Neuronal stem cell (in vitro differentiated cells): ENCODE data around the gene THYN1.

Experiments
- DNase-seq: peaks from one replicate; pipeline ENCODE4 v3.0.0-alpha.2; 2013; ENCODE audit warnings: low spot score
- H2AFZ ChIP-seq: one replicate; pipeline ENCODE4 v1.6.1; 2013; ENCODE audit warnings: mild to moderate bottlenecking, low read length, inconsistent platforms
- H2AK5ac ChIP-seq: 2 replicates; pipeline ENCODE4 v1.6.1; 2013; ENCODE audit warnings: low read depth, mild to moderate bottlenecking, inconsistent platforms, low read length, moderate library complexity, mixed read lengths
- H2BK120ac ChIP-seq: 2 replicates; pipeline ENCODE4 v1.6.1; 2013; ENCODE audit warnings: low read depth, mild to moderate bottlenecking, inconsistent platforms, low read length, moderate library complexity, mixed read lengths
- H2BK12ac ChIP-seq: one replicate; pipeline ENCODE4 v1.6.1; 2013; ENCODE audit warnings: low read length, inconsistent platforms
- H2BK15ac ChIP-seq: 2 replicates; pipeline ENCODE4 v1.6.1; 2013; ENCODE audit warnings: mild to moderate bottlenecking, low read length, inconsistent platforms, mixed read lengths
- H2BK5ac ChIP-seq: one replicate; pipeline ENCODE4 v1.6.1; 2013; ENCODE audit warnings: inconsistent platforms, mild to moderate bottlenecking, low read length, moderate library complexity
- H3K14ac ChIP-seq: one replicate; pipeline ENCODE4 v1.6.1; 2013; ENCODE audit warnings: low read length, inconsistent platforms
- H3K18ac ChIP-seq: 2 replicates; pipeline ENCODE4 v1.6.1; 2013; ENCODE audit warnings: low read length, inconsistent platforms
- H3K23ac ChIP-seq: 2 replicates; pipeline ENCODE4 v1.6.1; 2013; ENCODE audit warnings: low read depth, mild to moderate bottlenecking, mixed read lengths, low read length, inconsistent platforms; ENCODE audit not compliant: poor library complexity
- H3K27ac ChIP-seq: replicated peaks from 3 replicates; pipeline ENCODE4 v1.5.1; 2013; ENCODE audit warnings: low read length, inconsistent platforms
- H3K27me3 ChIP-seq, 3 experiments: 2 replicates each; pipeline ENCODE4 v1.6.1; 2013; ENCODE audit warnings: low read length in 3 of 3, mild to moderate bottlenecking in 2 of 3, inconsistent platforms in 1 of 3, low read depth in 1 of 3, mixed read lengths in 1 of 3, moderate library complexity in 1 of 3; ENCODE audit not compliant: control insufficient read depth in 3 of 3, insufficient read depth in 3 of 3
- H3K36me3 ChIP-seq, 2 donors: replicated peaks in 1 of 2; 2 replicates each; pipeline ENCODE4 v1.6.1; 2013; ENCODE audit warnings: low read length in 2 of 2; ENCODE audit not compliant: control insufficient read depth in 2 of 2, insufficient read depth in 2 of 2
- H3K4ac ChIP-seq: 2 replicates; pipeline ENCODE4 v1.6.1; 2013; ENCODE audit warnings: inconsistent platforms, mild to moderate bottlenecking, low read length, moderate library complexity
- H3K4me1 ChIP-seq, 2 donors: 1 replicate in 1 of 2; 2 replicates in 1 of 2; pipeline ENCODE4 v1.6.1; 2013; ENCODE audit warnings: low read length in 2 of 2, low read depth in 1 of 2; ENCODE audit not compliant: control insufficient read depth in 2 of 2, insufficient read depth in 1 of 2
- H3K4me2 ChIP-seq: one replicate; pipeline ENCODE4 v1.6.1; 2013; ENCODE audit warnings: mild to moderate bottlenecking, low read length, inconsistent platforms; ENCODE audit not compliant: insufficient read depth, poor library complexity, severe bottlenecking
- H3K4me3 ChIP-seq, 2 donors: 2 replicates each; pipeline ENCODE4 v1.5.1; 2013; ENCODE audit warnings: low read length in 2 of 2, mild to moderate bottlenecking in 2 of 2, inconsistent platforms in 1 of 2, moderate library complexity in 1 of 2
- H3K79me1 ChIP-seq: one replicate; pipeline ENCODE4 v1.6.1; 2013; ENCODE audit warnings: low read depth, mild to moderate bottlenecking, inconsistent platforms, low read length, moderate library complexity
- H3K9ac ChIP-seq: one replicate; pipeline ENCODE4 v1.6.1; 2013; ENCODE audit warnings: mild to moderate bottlenecking, low read depth, low read length, inconsistent platforms; ENCODE audit not compliant: poor library complexity
- H3K9me3 ChIP-seq, 2 donors: replicated peaks in 1 of 2; 2 replicates each; pipeline versions ENCODE3 to v1.6.1; 2013; ENCODE audit warnings: low read length in 2 of 2, mild to moderate bottlenecking in 2 of 2, inconsistent platforms in 1 of 2, low read depth in 1 of 2, mixed read lengths in 1 of 2, moderate library complexity in 1 of 2; ENCODE audit not compliant: control insufficient read depth in 2 of 2, insufficient read depth in 1 of 2
- H4K8ac ChIP-seq: one replicate; pipeline ENCODE4 v1.6.1; 2013; ENCODE audit warnings: low read depth, mild to moderate bottlenecking, inconsistent platforms, low read length, moderate library complexity
- H4K91ac ChIP-seq: one replicate; pipeline ENCODE4 v1.6.1; 2013; ENCODE audit warnings: low read length, low read depth, mild to moderate bottlenecking, inconsistent platforms; ENCODE audit not compliant: poor library complexity
- WGBS, 2 donors: extraction: QIAGEN DNeasy Blood & Tissue Kit; methylation state at CpG; one replicate each; pipeline ENCODE4 v1.1.7; 2013; ENCODE audit warnings: missing lambda C conversion rate in 2 of 2, mixed read lengths in 1 of 2; ENCODE audit not compliant: insufficient read length in 2 of 2, insufficient replicate concordance in 1 of 2; ENCODE audit errors: extremely low coverage in 2 of 2; 5-methylcytosine and 5-hydroxymethylcytosine counted together

Gene THYN1

DNA sequence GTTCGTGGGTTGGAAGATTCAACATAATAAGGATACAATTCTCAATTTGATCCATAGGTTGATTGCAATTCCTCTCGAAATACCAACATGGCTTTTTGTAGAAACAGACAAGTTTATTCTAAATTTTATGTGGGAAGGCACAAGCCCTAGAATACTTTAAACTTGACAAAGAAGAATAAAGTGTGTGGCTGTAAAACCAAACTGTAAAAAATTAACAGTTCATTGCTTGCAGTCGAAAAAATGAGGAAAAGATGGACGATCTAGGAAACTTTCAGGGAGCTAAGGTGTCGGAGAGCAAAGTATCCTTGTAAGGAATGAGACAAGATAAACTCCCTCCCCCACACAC, 22.0 kb upstream of the THYN1 start:
- Histone ChIP-seq H3K18ac (no peak overlapping the region), H3K14ac (no peak overlapping the region)
- WGBS, 2 donors = no CpG with 5 or more reads among the region's 5 CpGs

DNA sequence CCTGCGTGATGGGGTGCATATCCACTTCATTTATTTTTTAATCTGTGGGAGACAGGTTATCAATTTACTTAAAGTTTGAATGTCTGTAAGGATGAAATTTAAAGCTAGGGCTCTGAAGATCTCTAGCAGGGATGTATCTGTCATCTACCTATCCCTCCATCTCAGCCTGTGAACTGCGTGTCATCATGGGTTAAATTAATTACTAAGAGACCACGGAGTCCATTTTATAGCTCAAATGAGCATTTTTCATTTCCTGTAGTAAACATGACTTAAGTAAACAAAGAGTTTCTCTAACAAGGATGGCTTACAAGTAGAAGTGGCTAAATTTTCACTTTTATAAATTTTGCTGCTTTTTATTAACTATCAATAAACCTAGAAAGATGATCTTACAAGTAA, 20.2 kb upstream of the THYN1 start:
- H3K4ac ChIP-seq = no peak overlapping the region
- H2AK5ac ChIP-seq = no peak overlapping the region
- H3K23ac ChIP-seq = no peak overlapping the region
- DNase-seq = no peak
- no peak overlapping the region for H2AFZ ChIP-seq
- H2BK15ac ChIP-seq = no peak overlapping the region
- no peak overlapping the region for H2BK120ac ChIP-seq
- no peak overlapping the region for H4K8ac ChIP-seq
- H3K36me3 ChIP-seq = no peaks in the 10 kb centered on the region
- H3K18ac ChIP-seq = no peak overlapping the region
- no peak overlapping the region for H3K4me3 ChIP-seq
- no peak overlapping the region for H3K27ac ChIP-seq
- H3K9me3 ChIP-seq = peaks cover 0 to 10% of the 10 kb centered on the region in 2 donors
- no peak overlapping the region for H3K14ac ChIP-seq
- no peak overlapping the region for H3K4me2 ChIP-seq
- no peak overlapping the region for H3K9ac ChIP-seq
- no peak overlapping the region for H2BK5ac ChIP-seq
- H3K79me1 ChIP-seq = no peaks in the 10 kb centered on the region
- peaks cover 2 to 22% of the 10 kb centered on the region in 2 donors for H3K4me1 ChIP-seq
- no CpG with 5 or more reads among the region's 3 CpGs for WGBS, 2 donors
- peaks cover 25 to 70% (median 58%) of the 10 kb centered on the region in 3 experiments for H3K27me3 ChIP-seq
- H4K91ac ChIP-seq = no peak overlapping the region
- H2BK12ac ChIP-seq = no peak overlapping the region

More for the DNA sequence above, 22.0 kb upstream of the THYN1 start:
- no peak overlapping the region for H3K23ac ChIP-seq
- H3K27ac ChIP-seq = no peak overlapping the region
- H3K9me3 ChIP-seq = peaks cover 2 to 15% of the 10 kb centered on the region in 2 donors
- H2BK5ac ChIP-seq = no peak overlapping the region
- no peak overlapping the region for H3K9ac ChIP-seq
- peaks cover 2 to 22% of the 10 kb centered on the region in 2 donors for H3K4me1 ChIP-seq
- H3K4me2 ChIP-seq = no peak overlapping the region
- peaks cover 25 to 86% (median 58%) of the 10 kb centered on the region in 3 experiments for H3K27me3 ChIP-seq
- H4K91ac ChIP-seq = no peak overlapping the region
- no peak overlapping the region for H2AK5ac ChIP-seq
- H2BK15ac ChIP-seq = no peak overlapping the region
- no peaks in the 10 kb centered on the region for H3K36me3 ChIP-seq
- no peak overlapping the region for H2BK120ac ChIP-seq
- no peaks in the 10 kb centered on the region for H3K79me1 ChIP-seq
- H2BK12ac ChIP-seq = no peak overlapping the region
- H3K4ac ChIP-seq = no peak overlapping the region
- DNase-seq = no peak
- H2AFZ ChIP-seq = no peak overlapping the region
- no peak overlapping the region for H3K4me3 ChIP-seq
- no peak overlapping the region for H4K8ac ChIP-seq

DNA sequence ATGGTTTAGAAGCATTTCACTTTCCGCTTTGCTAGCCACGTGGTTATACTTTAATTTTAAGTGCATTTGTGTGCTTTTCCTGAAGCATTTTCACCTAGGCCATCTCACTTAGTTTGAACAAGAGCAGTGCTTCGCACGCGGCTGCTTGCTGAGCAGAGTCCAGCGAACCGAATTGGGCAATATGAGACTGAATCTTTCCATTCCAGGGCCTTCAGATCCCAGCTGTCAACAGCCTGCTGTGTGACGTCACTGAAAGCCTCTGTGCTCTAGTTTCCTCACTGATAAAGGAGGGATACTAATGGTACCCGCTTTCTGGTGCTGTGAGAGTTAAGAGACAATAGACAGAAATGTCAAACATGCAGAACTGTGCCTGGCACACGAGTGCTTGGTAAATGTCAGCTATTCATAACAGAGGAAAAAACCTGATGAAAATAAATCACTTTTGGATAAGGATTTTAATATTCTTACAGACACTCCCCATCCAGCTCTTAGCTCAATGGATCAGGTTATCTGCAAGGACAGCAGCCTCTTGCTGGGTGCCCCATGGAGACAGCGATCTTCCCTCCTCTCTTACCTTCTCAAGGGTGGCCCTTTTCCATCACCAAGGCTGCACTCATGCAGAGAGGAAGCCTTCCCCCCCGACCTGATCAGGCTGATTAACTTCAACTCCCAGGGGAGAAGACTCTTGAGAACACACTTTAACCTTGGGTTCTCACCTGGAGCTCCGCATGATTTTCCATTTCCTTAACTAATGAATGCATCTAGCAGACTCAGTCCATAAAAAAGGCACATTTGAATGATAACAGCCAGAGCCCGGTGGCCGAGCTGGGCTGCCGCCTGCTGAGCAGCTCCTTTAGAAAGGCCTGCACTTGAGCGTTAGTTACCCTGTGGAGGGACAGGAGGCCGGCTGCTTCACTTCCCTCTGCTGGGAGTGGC, 19.5 kb upstream of the THYN1 start:
- DNase-seq = no peak
- no peak overlapping the region for H3K14ac ChIP-seq
- H2BK5ac ChIP-seq = no peak overlapping the region
- no peak overlapping the region for H2AFZ ChIP-seq
- no peak overlapping the region for H3K27ac ChIP-seq
- no peak overlapping the region for H3K18ac ChIP-seq
- H3K9ac ChIP-seq = no peak overlapping the region
- no peak overlapping the region for H3K4me2 ChIP-seq
- no peaks in the 10 kb centered on the region for H3K36me3 ChIP-seq
- H2BK12ac ChIP-seq = no peak overlapping the region
- H3K4me3 ChIP-seq = no peak overlapping the region
- no CpG with 5 or more reads among the region's 18 CpGs for WGBS, 2 donors
- H4K91ac ChIP-seq = no peak overlapping the region
- no peak overlapping the region for H2BK120ac ChIP-seq
- H3K4ac ChIP-seq = no peak overlapping the region
- H2BK15ac ChIP-seq = no peak overlapping the region
- H3K4me1 ChIP-seq = peaks cover 5 to 22% of the 10 kb centered on the region in 2 donors
- H4K8ac ChIP-seq = no peak overlapping the region
- peaks cover 21 to 63% (median 51%) of the 10 kb centered on the region in 3 experiments for H3K27me3 ChIP-seq
- peaks cover 0 to 3% of the 10 kb centered on the region in 2 donors for H3K9me3 ChIP-seq
- H2AK5ac ChIP-seq = no peak overlapping the region
- H3K79me1 ChIP-seq = no peaks in the 10 kb centered on the region
- H3K23ac ChIP-seq = no peak overlapping the region

DNA sequence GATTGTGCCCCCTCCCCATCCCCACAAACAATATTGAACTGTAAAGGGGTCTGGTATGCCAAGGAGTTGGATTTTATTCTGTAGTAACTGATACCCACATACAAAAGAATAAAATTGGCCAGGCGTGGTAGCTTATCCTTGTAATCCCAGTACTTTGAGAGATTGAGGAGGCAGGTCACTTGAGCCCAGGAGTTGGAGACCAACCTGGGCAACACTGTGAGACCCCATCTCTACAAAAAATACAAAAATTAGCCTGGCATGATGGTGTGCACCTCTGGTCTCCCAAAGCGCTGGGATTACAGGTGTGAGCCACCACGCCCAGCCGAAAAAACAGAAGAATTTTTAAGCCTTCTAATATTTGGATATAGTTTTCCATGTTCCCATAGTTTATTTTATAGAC, 18.8 kb upstream of the THYN1 start:
- no peak overlapping the region for H3K4ac ChIP-seq
- peaks cover 16 to 57% (median 44%) of the 10 kb centered on the region in 3 experiments for H3K27me3 ChIP-seq
- H3K14ac ChIP-seq = no peak overlapping the region
- H2BK120ac ChIP-seq = no peak overlapping the region
- WGBS, 2 donors = no CpG with 5 or more reads among the region's 4 CpGs
- no peak overlapping the region for H4K91ac ChIP-seq
- H3K9me3 ChIP-seq = no peaks in the 10 kb centered on the region
- no peak overlapping the region for H4K8ac ChIP-seq
- H2BK12ac ChIP-seq = no peak overlapping the region
- no peak overlapping the region for H2AFZ ChIP-seq
- no peaks in the 10 kb centered on the region for H3K79me1 ChIP-seq
- no peak for DNase-seq
- no peak overlapping the region for H3K9ac ChIP-seq
- H2AK5ac ChIP-seq = no peak overlapping the region
- no peak overlapping the region for H2BK15ac ChIP-seq
- H3K4me2 ChIP-seq = no peak overlapping the region
- no peak overlapping the region for H3K23ac ChIP-seq
- no peak overlapping the region for H3K27ac ChIP-seq
- no peak overlapping the region for H3K18ac ChIP-seq
- H3K4me1 ChIP-seq = peaks cover 4 to 27% of the 10 kb centered on the region in 2 donors
- H2BK5ac ChIP-seq = no peak overlapping the region
- no peak overlapping the region for H3K4me3 ChIP-seq
- no peaks in the 10 kb centered on the region for H3K36me3 ChIP-seq
